ENCODE measurements around the gene PPP6R2. TPM values are rescaled to one million over a fixed set of nuclear protein-coding genes. Genes with fewer than 3 reads are reported as not detected.
"Not testable (repeated sequence)": the region's sequence is repeated elsewhere in the genome, so short reads cannot be mapped to it uniquely, and the experiment has no call there.

PPP6R2 gene
- total and polyA plus RNA-seq, 9 of the 15 experiments (the other 6 are each of a cell fraction or from before 2014, with no cell fraction given) = 0.32 to 39.8 (median 21.4) TPM

- intact Hi-C loops (cut with micrococcal nuclease) (loop anchor here (5.0 kb wide), 1 partner anchor 57 kb away; the partner anchor contains the start of gene MAPK11), in situ Hi-C loops (cut with MboI) (loop anchor here (5.0 kb wide), 1 partner anchor 57 kb away; the partner anchor contains the start of gene MAPK11)
- no peak for TF ChIP-seq SMARCA4 (IDR thresholded peaks at IDR 0.05)
- TF ChIP-seq ZNF174 (CRISPR knock-in tag; IDR thresholded peaks at IDR 0.05) = no peak
- TF ChIP-seq CBFB (CRISPR knock-in tag; IDR thresholded peaks at IDR 0.05) = no peak
- no peak for TF ChIP-seq DACH1 (IDR thresholded peaks at IDR 0.05; ENCODE audit: partially characterized antibody)
- TF ChIP-seq ZNF77 (CRISPR knock-in tag; IDR thresholded peaks at IDR 0.05) = no peak
- no peak for TF ChIP-seq SETDB1 (IDR thresholded peaks at IDR 0.05; ENCODE audit: low read length)
- TF ChIP-seq PKNOX1 (IDR thresholded peaks at IDR 0.05) = no peak
- no peak for TF ChIP-seq SRSF7 (optimal IDR thresholded peaks at IDR 0.05; ENCODE audit: low read depth, low read length)
- no peak for TF ChIP-seq ELF1 (tag; IDR thresholded peaks at IDR 0.05)
- TF ChIP-seq PURB (CRISPR knock-in tag; IDR thresholded peaks at IDR 0.05; ENCODE audit: low read depth) = no peak
- TF ChIP-seq NR0B1 (IDR thresholded peaks at IDR 0.05; ENCODE audit: partially characterized antibody) = no peak
- H3K9me1 ChIP-seq (ENCODE audit: control insufficient read depth, insufficient read depth, low read length) = no peaks in the 10 kb centered on the region
- no peak overlapping the region for H3K9ac ChIP-seq (ENCODE audit: insufficient read depth in 1 of 2, low read depth in 2 of 2, low read length in 2 of 2)
- WGBS (ENCODE audit: insufficient coverage, low coverage, missing lambda C conversion rate) = 93% methylated on average over 4 of the region's 6 CpGs
- no peaks in the 10 kb centered on the region for H3K9me3 ChIP-seq (replicated peaks; ENCODE audit: control insufficient read depth, insufficient read depth, low read depth, low read length)
- ChIA-PET CTCF (ENCODE audit: low intra/inter-chr PET ratio) (no interaction called here), POLR2A (interaction anchor here (0.9 kb wide), 1 partner anchor 13 kb away, joined by 3 read pairs; no protein-coding TSS in a partner anchor)
- peaks cover 42% of the 10 kb centered on the region for H3K79me2 ChIP-seq (ENCODE audit: control insufficient read depth, insufficient read depth, low read length)
- H4K20me1 ChIP-seq (replicated peaks; ENCODE audit: control insufficient read depth, insufficient read depth, low read length) = no peaks in the 10 kb centered on the region
- ATAC-seq = no peak
- no peaks in the 10 kb centered on the region for H3K36me3 ChIP-seq (ENCODE audit: control insufficient read depth, insufficient read depth, low read length)
- peaks cover 2 to 28% of the 10 kb centered on the region in 2 experiments; a peak in 4 of 5 replicates for H3K4me1 ChIP-seq (replicated peaks in 1 of 2; ENCODE audit: control insufficient read depth in 2 of 2, insufficient read depth in 2 of 2, low read length in 2 of 2)
- H3K4me2 ChIP-seq (ENCODE audit: insufficient read depth, low read length) = no peak overlapping the region
- no TSS peak for BruUV-seq (replicated peaks)
- H3K27me3 ChIP-seq (ENCODE audit: control insufficient read depth in 2 of 2, insufficient read depth in 2 of 2, low read length in 2 of 2) = no peaks in the 10 kb centered on the region
- no peak overlapping the region for H2AFZ ChIP-seq (ENCODE audit: low read depth, low read length)
- H3K4me3 ChIP-seq = no peak overlapping the region
- no peak for FAIRE-seq
- DNase-seq (ENCODE audit: extremely low read depth in 1 of 4, low spot score in 3 of 4) = no peak
- H3K27ac ChIP-seq (ENCODE audit: extremely low read depth, low read depth, low read length) = no peak overlapping the region
Measured at GRCh38 chr22:50329236-50329635, 13.9 kb upstream of the PPP6R2 start.

GRCh38 chr22:50334433-50334832 is 8.7 kb upstream of the PPP6R2 start:
- H3K4me3 ChIP-seq; ATAC-seq; H3K27me3 ChIP-seq (ENCODE audit: control insufficient read depth in 2 of 2, insufficient read depth in 2 of 2, low read length in 2 of 2); H3K9me1 ChIP-seq (ENCODE audit: control insufficient read depth, insufficient read depth, low read length); FAIRE-seq; H4K20me1 ChIP-seq (replicated peaks; ENCODE audit: control insufficient read depth, insufficient read depth, low read length); POLR2A ChIA-PET; H3K27ac ChIP-seq (ENCODE audit: extremely low read depth, low read depth, low read length); intact Hi-C loops (cut with micrococcal nuclease); DNase-seq (ENCODE audit: extremely low read depth in 1 of 4, low spot score in 3 of 4); H2AFZ ChIP-seq (ENCODE audit: low read depth, low read length); in situ Hi-C loops (cut with MboI); H3K9me3 ChIP-seq (replicated peaks; ENCODE audit: control insufficient read depth, insufficient read depth, low read depth, low read length); CTCF ChIA-PET (ENCODE audit: low intra/inter-chr PET ratio); H3K36me3 ChIP-seq (ENCODE audit: control insufficient read depth, insufficient read depth, low read length); H3K4me2 ChIP-seq (ENCODE audit: insufficient read depth, low read length); BruUV-seq (replicated peaks); H3K9ac ChIP-seq (ENCODE audit: insufficient read depth in 1 of 2, low read depth in 2 of 2, low read length in 2 of 2): not testable (repeated sequence)
- WGBS (ENCODE audit: insufficient coverage, low coverage, missing lambda C conversion rate) = 93% methylated on average over 3 of the region's 5 CpGs
- H3K79me2 ChIP-seq (ENCODE audit: control insufficient read depth, insufficient read depth, low read length) = peaks cover 60% of the 10 kb centered on the region
- H3K4me1 ChIP-seq (replicated peaks in 1 of 2; ENCODE audit: control insufficient read depth in 2 of 2, insufficient read depth in 2 of 2, low read length in 2 of 2) = peaks cover 0 to 16% of the 10 kb centered on the region in 2 experiments; a peak in 4 of 5 replicates
